BLaER1 (cell line): ENCODE data around the gene NOG.

ENCODE experiments used
- H3K27ac ChIP-seq: shearing (Covaris generic); formaldehyde crosslinking; 2 replicates; pipeline ENCODE4 v1.8.1; 2022
- H3K27me3 ChIP-seq: shearing (Covaris generic); formaldehyde crosslinking; 2 replicates; pipeline ENCODE4 v1.8.1; 2022
- H3K36me3 ChIP-seq: shearing (Covaris generic); formaldehyde crosslinking; 2 replicates; pipeline ENCODE4 v1.8.1; 2022
- H3K4me1 ChIP-seq: shearing (Covaris generic); formaldehyde crosslinking; 2 replicates; pipeline ENCODE4 v1.8.1; 2022
- H3K4me2 ChIP-seq: shearing (Covaris generic); formaldehyde crosslinking; 2 replicates; pipeline ENCODE4 v1.8.1; 2022
- H3K4me3 ChIP-seq: shearing (Covaris generic); formaldehyde crosslinking; 2 replicates; pipeline ENCODE4 v1.8.1; 2022
- H3K9ac ChIP-seq: shearing (Covaris generic); formaldehyde crosslinking; 2 replicates; pipeline ENCODE4 v1.8.1; 2022
- H3K9me3 ChIP-seq: shearing (Covaris generic); formaldehyde crosslinking; 2 replicates; pipeline ENCODE4 v1.8.1; 2022
- H4K20me1 ChIP-seq: shearing (Covaris generic); formaldehyde crosslinking; 2 replicates; pipeline ENCODE4 v1.8.1; 2022
- Cebpa-rat ChIP-seq: shearing (Covaris generic); IDR thresholded peaks from 2 replicates; pipeline ENCODE4 v1.8.1; 2022

The NOG gene

DNA sequence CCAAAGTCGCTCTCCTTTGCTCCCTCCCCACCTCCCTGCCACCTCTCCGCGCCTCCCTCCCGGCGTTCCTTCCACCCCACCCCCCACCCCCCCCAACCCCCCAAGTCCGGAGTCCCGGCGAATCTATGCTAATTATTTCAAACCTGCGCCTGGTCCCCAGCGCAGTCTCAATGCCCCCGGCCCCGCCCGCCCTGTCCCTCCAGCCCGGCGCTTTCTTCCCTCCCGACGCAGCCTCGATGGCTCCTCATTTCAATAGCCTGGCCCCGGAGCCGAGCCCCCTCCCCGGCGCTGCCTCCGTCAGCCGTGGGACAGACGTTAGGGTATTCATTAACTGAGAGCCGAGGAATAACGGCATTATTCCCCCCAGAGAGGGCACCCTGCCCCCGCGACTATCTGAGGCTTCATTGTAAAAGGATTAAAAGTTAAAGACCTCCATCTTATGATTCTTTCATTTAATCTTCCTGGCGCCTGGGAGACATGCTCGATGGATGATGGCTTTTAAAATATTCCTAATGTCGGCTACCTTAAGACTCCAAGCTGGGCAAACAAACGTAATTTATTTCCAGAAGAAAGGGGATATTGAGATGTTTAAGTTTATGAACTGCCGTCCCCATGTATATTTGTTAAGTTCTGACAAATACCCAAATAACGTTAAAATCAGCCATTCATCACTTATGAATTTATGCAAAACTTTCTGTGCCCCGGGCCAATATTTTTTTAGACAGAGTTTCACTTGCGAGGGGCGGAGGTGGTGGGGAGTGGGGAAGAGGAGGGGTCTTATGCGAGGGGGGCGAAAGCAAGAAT lies 3.4 kb downstream of the NOG start:
- Histone ChIP-seq H3K4me3 (peak overlapping the region; percentile 94), H4K20me1 (peaks cover 9% of the 10 kb centered on the region; the same call in 1 of the 2 replicates), H3K36me3 (no peaks in the 10 kb centered on the region), H3K27me3 (no peaks in the 10 kb centered on the region; the same call in 1 of the 2 replicates), H3K9me3 (no peaks in the 10 kb centered on the region), H3K27ac (peak overlapping the region; percentile 91), H3K9ac (peak overlapping the region; percentile 91), H3K4me2 (peak overlapping the region; percentile 84), H3K4me1 (peaks cover 33% of the 10 kb centered on the region)
- TF ChIP-seq Cebpa-rat: no peak

GRCh38 chr17:56597495-56597990 lies 4.0 kb downstream of the NOG start:
- Histone ChIP-seq H3K4me3 (peak overlapping the region; percentile 94), H3K36me3 (no peaks in the 10 kb centered on the region), H3K4me2 (peak overlapping the region; percentile 84), H3K4me1 (peaks cover 35% of the 10 kb centered on the region), H3K27me3 (no peaks in the 10 kb centered on the region; the same call in 1 of the 2 replicates), H3K9me3 (no peaks in the 10 kb centered on the region), H3K27ac (peak overlapping the region; percentile 84), H4K20me1 (peaks cover 9% of the 10 kb centered on the region; the same call in 1 of the 2 replicates), H3K9ac (peak overlapping the region; percentile 79)
- no peak for TF ChIP-seq Cebpa-rat

- H3K9ac ChIP-seq: peak overlapping the region; percentile 79; the same call in 1 of the 2 replicates
- TF ChIP-seq Cebpa-rat: no peak
- no peaks in the 10 kb centered on the region for H3K36me3 ChIP-seq
- H3K4me3 ChIP-seq: peak overlapping the region; percentile 94; the same call in 1 of the 2 replicates
- H3K4me1 ChIP-seq: peaks cover 43% of the 10 kb centered on the region
- no peaks in the 10 kb centered on the region; the same call in 1 of the 2 replicates for H3K27me3 ChIP-seq
- peaks cover 9% of the 10 kb centered on the region; the same call in 1 of the 2 replicates for H4K20me1 ChIP-seq
- no peaks in the 10 kb centered on the region for H3K9me3 ChIP-seq
- H3K27ac ChIP-seq: 0 out of 2 replicates have a peak overlapping the region, but pooled peaks have one; percentile 63
- peak overlapping the region; percentile 84 for H3K4me2 ChIP-seq
These were observed 5.0 kb downstream of the NOG start for GRCh38 chr17:56598466-56598865.

GRCh38 chr17:56599088-56599487 lies 5.6 kb downstream of the NOG start:
- H3K27me3 ChIP-seq: no peaks in the 10 kb centered on the region; the same call in 1 of the 2 replicates
- TF ChIP-seq Cebpa-rat: no peak
- peaks cover 47% of the 10 kb centered on the region for H3K4me1 ChIP-seq

GRCh38 chr17:56599566-56599965 lies 6.1 kb downstream of the NOG start:
- no peak for TF ChIP-seq Cebpa-rat

More at GRCh38 chr17:56599088-56599487, 5.6 kb downstream of the NOG start:
- Histone ChIP-seq H3K9ac (0 out of 2 replicates have a peak overlapping the region, but pooled peaks have one; percentile 10), H4K20me1 (peaks cover 5% of the 10 kb centered on the region; the same call in 1 of the 2 replicates), H3K4me2 (peak overlapping the region; percentile 84), H3K9me3 (no peaks in the 10 kb centered on the region), H3K36me3 (no peaks in the 10 kb centered on the region), H3K27ac (no peak overlapping the region), H3K4me3 (no peak overlapping the region)

GRCh38 chr17:56600256-56600655 lies 6.8 kb downstream of the NOG start:
- Histone ChIP-seq H3K4me2 (no peak overlapping the region), H3K27me3 (no peaks in the 10 kb centered on the region; the same call in 1 of the 2 replicates), H3K9ac (no peak overlapping the region), H3K4me3 (no peak overlapping the region), H3K9me3 (no peaks in the 10 kb centered on the region), H3K27ac (no peak overlapping the region), H4K20me1 (no peaks in the 10 kb centered on the region), H3K36me3 (no peaks in the 10 kb centered on the region), H3K4me1 (peaks cover 54% of the 10 kb centered on the region)
- no peak for TF ChIP-seq Cebpa-rat

More at GRCh38 chr17:56599566-56599965, 6.1 kb downstream of the NOG start:
- no peak overlapping the region for H3K4me3 ChIP-seq
- no peaks in the 10 kb centered on the region; the same call in 1 of the 2 replicates for H3K27me3 ChIP-seq
- no peaks in the 10 kb centered on the region for H3K9me3 ChIP-seq
- peak overlapping the region; percentile 84 for H3K4me2 ChIP-seq
- H3K9ac ChIP-seq: 0 out of 2 replicates have a peak overlapping the region, but pooled peaks have one; percentile 10
- peaks cover 47% of the 10 kb centered on the region for H3K4me1 ChIP-seq
- peaks cover under 1% of the 10 kb centered on the region; the same call in 1 of the 2 replicates for H4K20me1 ChIP-seq
- no peaks in the 10 kb centered on the region for H3K36me3 ChIP-seq
- H3K27ac ChIP-seq: no peak overlapping the region

GRCh38 chr17:56601591-56601990 lies 8.1 kb downstream of the NOG start:
- no peak overlapping the region for H3K9ac ChIP-seq
- TF ChIP-seq Cebpa-rat: no peak
- H3K4me1 ChIP-seq: peaks cover 54% of the 10 kb centered on the region
- no peak overlapping the region for H3K4me2 ChIP-seq
- H3K4me3 ChIP-seq: no peak overlapping the region
- H3K9me3 ChIP-seq: no peaks in the 10 kb centered on the region
- no peaks in the 10 kb centered on the region; the same call in 1 of the 2 replicates for H3K27me3 ChIP-seq
- no peaks in the 10 kb centered on the region for H4K20me1 ChIP-seq
- no peaks in the 10 kb centered on the region for H3K36me3 ChIP-seq
- no peak overlapping the region for H3K27ac ChIP-seq

GRCh38 chr17:56602292-56603130 lies 9.0 kb downstream of the NOG start:
- peak overlapping the region; percentile 26 for H3K4me2 ChIP-seq
- no peaks in the 10 kb centered on the region for H3K36me3 ChIP-seq
- no peak overlapping the region for H3K27ac ChIP-seq
- H3K4me1 ChIP-seq: peaks cover 54% of the 10 kb centered on the region
- TF ChIP-seq Cebpa-rat: no peak
- no peaks in the 10 kb centered on the region for H3K9me3 ChIP-seq
- no peaks in the 10 kb centered on the region for H4K20me1 ChIP-seq
- no peaks in the 10 kb centered on the region for H3K27me3 ChIP-seq
- H3K9ac ChIP-seq: no peak overlapping the region
- no peak overlapping the region for H3K4me3 ChIP-seq

- Histone ChIP-seq H3K9me3 (no peaks in the 10 kb centered on the region), H3K27me3 (no peaks in the 10 kb centered on the region), H3K4me3 (no peak overlapping the region), H3K36me3 (no peaks in the 10 kb centered on the region), H3K4me2 (0 out of 2 replicates have a peak overlapping the region, but pooled peaks have one; percentile 1), H4K20me1 (no peaks in the 10 kb centered on the region), H3K9ac (no peak overlapping the region), H3K4me1 (peaks cover 43% of the 10 kb centered on the region), H3K27ac (no peak overlapping the region)
- TF ChIP-seq Cebpa-rat: no peak
These were observed 10.2 kb downstream of the NOG start for GRCh38 chr17:56603486-56604238.
